Duodenal mucosa (tissue), 2 donors: ENCODE results near the gene VWC2L.

Source experiments
- H3K27ac ChIP-seq: one replicate; pipeline ENCODE4 v1.7.0; 2013; ENCODE audit warnings: low read depth, low read length
- H3K27me3 ChIP-seq, 2 donors: one replicate each; pipeline ENCODE4 v1.7.0; 2013; ENCODE audit warnings: low read length in 2 of 2, control low read depth in 1 of 2; ENCODE audit not compliant: insufficient read depth in 2 of 2, control insufficient read depth in 1 of 2
- H3K36me3 ChIP-seq, 2 donors: one replicate each; pipeline ENCODE4 v1.7.0; 2013; ENCODE audit warnings: low read length in 2 of 2, control low read depth in 1 of 2; ENCODE audit not compliant: insufficient read depth in 2 of 2, control insufficient read depth in 1 of 2
- H3K4me1 ChIP-seq, 2 donors: one replicate each; pipeline ENCODE4 v1.7.0; 2013; ENCODE audit warnings: low read length in 2 of 2, control low read depth in 1 of 2; ENCODE audit not compliant: insufficient read depth in 2 of 2, control insufficient read depth in 1 of 2
- H3K4me3 ChIP-seq, 2 donors: one replicate each; pipeline ENCODE4 v1.7.0; 2013; ENCODE audit warnings: low read length in 2 of 2, low read depth in 1 of 2
- H3K9ac ChIP-seq, 2 donors: one replicate each; pipeline ENCODE4 v1.7.0; 2013; ENCODE audit warnings: low read length in 2 of 2, low read depth in 1 of 2
- H3K9me3 ChIP-seq, 2 donors: one replicate each; pipeline ENCODE4 v1.7.0; 2013; ENCODE audit warnings: low read length in 2 of 2, control low read depth in 1 of 2; ENCODE audit not compliant: control insufficient read depth in 1 of 2

VWC2L gene

GRCh38 chr2:214489702-214490101 is 78.8 kb downstream of the VWC2L start:
- Histone ChIP-seq H3K9ac (no peak overlapping the region), H3K27ac (no peak overlapping the region), H3K4me3 (no peak overlapping the region), H3K4me1 (no peaks in the 10 kb centered on the region), H3K36me3 (no peaks in the 10 kb centered on the region), H3K9me3 (no peaks in the 10 kb centered on the region), H3K27me3 (no peaks in the 10 kb centered on the region)

GRCh38 chr2:214492152-214492551 is 81.3 kb downstream of the VWC2L start:
- Histone ChIP-seq H3K4me1 (no peaks in the 10 kb centered on the region), H3K27me3 (no peaks in the 10 kb centered on the region), H3K9ac (no peak overlapping the region), H3K27ac (no peak overlapping the region), H3K36me3 (no peaks in the 10 kb centered on the region), H3K9me3 (no peaks in the 10 kb centered on the region), H3K4me3 (no peak overlapping the region)

DNA sequence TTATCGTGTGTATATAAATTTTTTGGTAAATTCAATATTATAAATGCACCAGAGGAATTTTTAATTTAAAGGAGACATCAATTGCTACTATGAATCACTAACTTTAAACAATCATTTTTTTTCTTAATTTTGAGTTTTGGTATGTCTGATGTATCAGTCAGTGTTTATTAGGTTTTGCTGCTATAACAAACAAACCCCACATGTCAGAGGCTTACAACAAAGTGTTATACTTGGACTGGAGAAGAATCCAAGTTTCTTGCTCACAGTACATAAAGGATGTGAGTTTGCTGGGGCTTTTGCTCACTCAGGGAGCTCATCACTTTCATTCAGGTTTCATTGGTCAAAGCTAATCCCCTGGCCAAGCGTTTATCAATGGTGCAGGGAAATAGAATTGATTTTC is 81.8 kb downstream of the VWC2L start:
- H3K9ac ChIP-seq: no peak overlapping the region
- H3K36me3 ChIP-seq: no peaks in the 10 kb centered on the region
- no peaks in the 10 kb centered on the region for H3K4me1 ChIP-seq
- H3K9me3 ChIP-seq: no peaks in the 10 kb centered on the region
- no peak overlapping the region for H3K4me3 ChIP-seq
- no peak overlapping the region for H3K27ac ChIP-seq
- H3K27me3 ChIP-seq: no peaks in the 10 kb centered on the region

GRCh38 chr2:214497489-214497888 is 86.6 kb downstream of the VWC2L start:
- no peak overlapping the region for H3K27ac ChIP-seq
- H3K4me3 ChIP-seq: no peak overlapping the region
- no peaks in the 10 kb centered on the region for H3K4me1 ChIP-seq
- no peaks in the 10 kb centered on the region for H3K9me3 ChIP-seq
- H3K36me3 ChIP-seq: no peaks in the 10 kb centered on the region
- no peaks in the 10 kb centered on the region for H3K27me3 ChIP-seq
- H3K9ac ChIP-seq: no peak overlapping the region

DNA sequence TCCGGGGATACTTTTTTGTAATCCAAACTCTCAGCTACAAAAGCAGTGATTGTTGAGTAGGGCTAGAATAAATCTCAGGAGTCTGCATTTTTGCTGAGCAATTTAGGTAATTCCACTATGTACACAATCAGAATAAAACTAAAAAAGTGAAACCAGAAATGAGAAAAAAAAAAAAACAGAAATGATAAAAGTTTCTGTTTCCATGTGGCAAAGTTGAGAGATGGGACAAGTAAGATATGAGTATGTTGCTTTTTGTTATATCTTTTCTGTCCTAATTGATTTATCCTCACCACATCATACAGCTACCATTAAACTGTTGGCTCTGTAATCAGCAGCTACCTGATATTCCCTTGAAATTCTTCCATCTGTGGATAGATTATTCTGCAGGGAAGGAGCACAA is 92.7 kb downstream of the VWC2L start:
- Histone ChIP-seq H3K27ac (no peak overlapping the region), H3K9ac (no peak overlapping the region), H3K36me3 (no peaks in the 10 kb centered on the region), H3K27me3 (no peaks in the 10 kb centered on the region), H3K9me3 (no peaks in the 10 kb centered on the region), H3K4me3 (no peak overlapping the region), H3K4me1 (no peaks in the 10 kb centered on the region)

GRCh38 chr2:214504599-214505376 is 93.9 kb downstream of the VWC2L start:
- H3K9ac ChIP-seq: no peak overlapping the region
- H3K4me1 ChIP-seq: no peaks in the 10 kb centered on the region
- no peaks in the 10 kb centered on the region for H3K36me3 ChIP-seq
- H3K9me3 ChIP-seq: no peaks in the 10 kb centered on the region
- H3K27me3 ChIP-seq: no peaks in the 10 kb centered on the region
- H3K4me3 ChIP-seq: no peak overlapping the region
- H3K27ac ChIP-seq: no peak overlapping the region

- Histone ChIP-seq H3K27me3 (no peaks in the 10 kb centered on the region), H3K36me3 (no peaks in the 10 kb centered on the region), H3K4me1 (no peaks in the 10 kb centered on the region), H3K9me3 (no peaks in the 10 kb centered on the region), H3K9ac (no peak overlapping the region), H3K4me3 (no peak overlapping the region), H3K27ac (no peak overlapping the region)
These were observed 96.2 kb downstream of the VWC2L start for GRCh38 chr2:214507032-214507431.

DNA sequence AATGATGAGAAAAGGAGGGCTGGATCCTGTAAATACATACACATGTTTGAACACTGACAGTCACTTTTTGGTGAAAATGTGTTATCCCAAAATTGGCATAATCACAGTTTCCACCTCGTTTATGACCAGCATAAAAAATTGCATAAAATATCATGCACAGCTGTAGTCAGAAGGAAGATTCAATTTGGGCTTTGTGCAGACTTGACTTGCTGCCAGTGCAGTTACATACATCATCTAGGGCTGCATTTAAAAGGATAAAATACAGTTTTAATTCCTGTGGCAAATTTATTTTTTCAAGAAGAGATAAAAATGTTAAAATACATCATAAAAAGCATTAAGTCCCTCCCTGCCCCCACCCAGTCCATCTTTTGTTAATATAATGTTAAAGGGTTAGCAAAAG is 103.8 kb downstream of the VWC2L start:
- no peaks in the 10 kb centered on the region for H3K4me1 ChIP-seq
- no peaks in the 10 kb centered on the region for H3K36me3 ChIP-seq
- H3K9me3 ChIP-seq: peaks cover 0 to 3% of the 10 kb centered on the region in 2 donors
- no peak overlapping the region for H3K9ac ChIP-seq
- H3K27me3 ChIP-seq: no peaks in the 10 kb centered on the region
- H3K27ac ChIP-seq: no peak overlapping the region
- no peak overlapping the region for H3K4me3 ChIP-seq

GRCh38 chr2:214515111-214515510 is 104.3 kb downstream of the VWC2L start:
- no peak overlapping the region for H3K9ac ChIP-seq
- H3K27ac ChIP-seq: no peak overlapping the region
- H3K36me3 ChIP-seq: no peaks in the 10 kb centered on the region
- no peaks in the 10 kb centered on the region for H3K4me1 ChIP-seq
- peaks cover 0 to 3% of the 10 kb centered on the region in 2 donors for H3K9me3 ChIP-seq
- no peaks in the 10 kb centered on the region for H3K27me3 ChIP-seq
- no peak overlapping the region for H3K4me3 ChIP-seq

GRCh38 chr2:214519258-214519818 is 108.5 kb downstream of the VWC2L start:
- Histone ChIP-seq H3K9ac (no peak overlapping the region), H3K9me3 (peaks cover 0 to 3% of the 10 kb centered on the region in 2 donors), H3K27ac (no peak overlapping the region), H3K4me3 (no peak overlapping the region), H3K27me3 (no peaks in the 10 kb centered on the region), H3K36me3 (no peaks in the 10 kb centered on the region), H3K4me1 (no peaks in the 10 kb centered on the region)
